Ascending aorta (tissue), 2 donors: ENCODE measurements around the gene CACNB1. TPM values are rescaled to one million over a fixed set of nuclear protein-coding genes. Genes with fewer than 3 reads are reported as not detected.

Experiments
- DNase-seq, 2 donors: peaks; one replicate each; pipeline ENCODE4 v3.0.0-alpha.2; 2019; ENCODE audit warnings: low spot score in 2 of 2
- H3K27ac ChIP-seq, 2 donors: fragments of 200-600 bp; sonication (generic); one replicate each; pipeline ENCODE4 v1.5.1; 2016 to 2017; ENCODE audit warnings: mild to moderate bottlenecking in 1 of 2
- H3K27me3 ChIP-seq: fragments of 200-600 bp; sonication (generic); one replicate; pipeline ENCODE4 v1.5.1; 2017
- H3K36me3 ChIP-seq, 2 donors: fragments of 200-600 bp; sonication (generic); one replicate each; pipeline ENCODE4 v1.5.1; 2016
- H3K4me1 ChIP-seq, 2 donors: fragments of 200-600 bp; sonication (generic); one replicate each; pipeline ENCODE4 v1.5.1; 2016 to 2017; ENCODE audit warnings: mild to moderate bottlenecking in 1 of 2
- H3K4me3 ChIP-seq, 2 donors: fragments of 200-600 bp; sonication (generic); one replicate each; pipeline ENCODE4 v1.5.1; 2016 to 2017; ENCODE audit warnings: mild to moderate bottlenecking in 1 of 2
- H3K9me3 ChIP-seq, 2 donors: fragments of 200-600 bp; sonication (generic); one replicate each; pipeline ENCODE4 v1.5.1; 2016
- intact Hi-C: fragments of 100-400 bp; cut with DNase I; formaldehyde crosslinking; loops from one replicate; pipeline ENCODE4 v1.15.1; 2023
- total RNA-seq: library from RNA; depleted of rRNA; stranded (reverse); fragments of >200 nt; gene quantifications from one replicate; pipeline ENCODE4 v1.1.0, GENCODE V29; 2016
- TF ChIP-seq, protein P1 (sequence below), 3 experiments: fragments of 200-600 bp in 2 of 3; fragments of 450-650 bp in 1 of 3; sonication (generic) in 2 of 3; IDR thresholded peaks; one replicate each; pipeline ENCODE4 v1.5.1; 2016 to 2019; ENCODE audit warnings: antibody characterized with exemption in 3 of 3, mild to moderate bottlenecking in 1 of 3, moderate library complexity in 1 of 3

CACNB1 gene
- total RNA-seq, 1 donor from 2014 or later, result 9.6 TPM

DNA sequence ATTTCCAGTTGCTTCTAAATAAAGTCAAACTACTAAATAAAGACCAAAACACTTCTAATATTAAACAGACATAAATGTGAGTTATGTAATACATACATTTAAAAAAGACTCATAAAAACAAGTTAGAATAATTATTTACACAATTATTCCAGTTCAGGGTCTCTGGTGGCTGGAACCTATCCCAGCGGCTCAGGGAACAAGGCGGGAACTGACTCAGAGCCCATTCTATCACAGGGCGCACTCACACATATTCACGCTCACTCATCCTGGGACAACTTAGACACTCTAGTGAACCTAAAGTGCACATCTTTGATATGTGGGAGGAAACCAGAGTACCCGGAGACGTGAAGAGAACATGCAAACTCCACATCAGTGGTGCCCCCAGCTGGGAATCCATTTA, 71.0 kb downstream of the CACNB1 start:
- Histone ChIP-seq H3K36me3 (no peaks in the 10 kb centered on the region), H3K9me3 (no peaks in the 10 kb centered on the region), H3K4me1 (peaks cover 0 to 2% of the 10 kb centered on the region in 2 donors), H3K27ac (no peak overlapping the region), H3K27me3 (no peaks in the 10 kb centered on the region), H3K4me3 (no peak overlapping the region)
- intact Hi-C loops, result no loop called here
- TF ChIP-seq, protein P1, sequence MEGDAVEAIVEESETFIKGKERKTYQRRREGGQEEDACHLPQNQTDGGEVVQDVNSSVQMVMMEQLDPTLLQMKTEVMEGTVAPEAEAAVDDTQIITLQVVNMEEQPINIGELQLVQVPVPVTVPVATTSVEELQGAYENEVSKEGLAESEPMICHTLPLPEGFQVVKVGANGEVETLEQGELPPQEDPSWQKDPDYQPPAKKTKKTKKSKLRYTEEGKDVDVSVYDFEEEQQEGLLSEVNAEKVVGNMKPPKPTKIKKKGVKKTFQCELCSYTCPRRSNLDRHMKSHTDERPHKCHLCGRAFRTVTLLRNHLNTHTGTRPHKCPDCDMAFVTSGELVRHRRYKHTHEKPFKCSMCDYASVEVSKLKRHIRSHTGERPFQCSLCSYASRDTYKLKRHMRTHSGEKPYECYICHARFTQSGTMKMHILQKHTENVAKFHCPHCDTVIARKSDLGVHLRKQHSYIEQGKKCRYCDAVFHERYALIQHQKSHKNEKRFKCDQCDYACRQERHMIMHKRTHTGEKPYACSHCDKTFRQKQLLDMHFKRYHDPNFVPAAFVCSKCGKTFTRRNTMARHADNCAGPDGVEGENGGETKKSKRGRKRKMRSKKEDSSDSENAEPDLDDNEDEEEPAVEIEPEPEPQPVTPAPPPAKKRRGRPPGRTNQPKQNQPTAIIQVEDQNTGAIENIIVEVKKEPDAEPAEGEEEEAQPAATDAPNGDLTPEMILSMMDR (IDR thresholded peaks at IDR 0.05), result no peak
- DNase-seq, result no peak

DNA sequence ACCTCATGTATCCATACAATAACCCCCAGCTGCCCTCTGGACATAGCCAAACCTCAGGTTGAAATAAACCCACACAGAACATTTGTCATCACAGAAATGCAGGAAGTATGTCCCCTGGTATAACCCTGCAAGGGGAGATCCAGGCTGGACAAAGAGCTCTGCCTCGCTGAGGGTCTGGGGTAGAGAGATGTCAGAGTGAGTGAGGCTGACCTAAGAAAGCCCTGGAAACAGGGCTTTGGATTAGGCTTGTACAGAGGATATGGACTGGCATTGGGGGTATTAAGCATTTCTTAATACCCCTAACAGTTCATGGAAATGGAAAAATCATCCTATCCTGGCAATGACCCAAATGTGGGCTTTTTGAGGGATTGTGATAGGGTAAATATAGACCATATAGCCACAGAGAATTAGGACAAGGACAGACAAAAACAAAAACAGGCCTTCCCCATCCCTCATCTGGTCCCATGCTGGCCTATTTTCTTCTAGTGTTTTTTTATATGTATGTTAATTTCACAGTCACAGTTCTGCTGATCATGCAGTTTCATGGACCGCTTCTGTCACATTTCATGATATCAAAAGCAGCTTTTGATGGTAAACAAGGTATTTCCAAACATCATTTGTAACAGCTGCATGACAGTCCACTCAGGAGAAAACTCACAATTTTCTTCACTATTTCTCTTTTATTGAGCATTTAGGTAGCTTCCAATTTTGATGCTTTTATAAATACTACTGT, 72.2 kb downstream of the CACNB1 start:
- DNase-seq, result no peak

DNA sequence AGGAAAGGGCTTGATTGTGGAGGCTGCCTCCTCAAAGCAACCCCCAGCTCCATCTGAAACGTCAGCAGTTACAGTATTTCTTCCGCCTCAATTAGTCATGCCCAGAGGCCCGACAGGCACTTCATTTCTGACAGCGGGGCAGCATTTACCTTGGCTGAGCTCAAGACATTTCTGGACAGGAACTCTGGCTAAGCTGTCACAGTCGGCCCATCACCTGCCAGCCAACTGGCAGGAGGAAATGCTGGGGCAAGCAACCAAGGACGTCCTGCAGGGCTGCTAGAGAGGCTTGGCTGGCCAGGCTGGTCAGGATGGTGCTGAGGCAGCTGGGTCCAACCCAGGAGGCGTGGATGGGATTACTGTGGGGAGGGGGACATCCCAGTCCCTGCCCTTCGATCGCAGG, 73.8 kb downstream of the CACNB1 start:
- no peaks in the 10 kb centered on the region for H3K27me3 ChIP-seq
- TF ChIP-seq, protein P1 (IDR thresholded peaks at IDR 0.05), result no peak
- intact Hi-C loops, result no loop called here
- no peaks in the 10 kb centered on the region for H3K9me3 ChIP-seq
- H3K27ac ChIP-seq, result no peak overlapping the region
- peaks cover 0 to 2% of the 10 kb centered on the region in 2 donors for H3K4me1 ChIP-seq
- no peaks in the 10 kb centered on the region for H3K36me3 ChIP-seq
- H3K4me3 ChIP-seq, result no peak overlapping the region
- DNase-seq, result no peak

More for the DNA sequence above, 72.2 kb downstream of the CACNB1 start:
- Histone ChIP-seq H3K4me3 (no peak overlapping the region), H3K4me1 (peaks cover 0 to 2% of the 10 kb centered on the region in 2 donors), H3K9me3 (no peaks in the 10 kb centered on the region), H3K36me3 (no peaks in the 10 kb centered on the region), H3K27me3 (no peaks in the 10 kb centered on the region), H3K27ac (no peak overlapping the region)
- TF ChIP-seq, protein P1 (IDR thresholded peaks at IDR 0.05), result no peak
- intact Hi-C loops, result no loop called here

Other genes with a start within 250 kb of the CACNB1 start
- gene FBXO47, start 230.3 kb downstream of the CACNB1 start, total RNA-seq, result not detected
- gene PLXDC1, start 46.0 kb downstream of the CACNB1 start, total RNA-seq, result 23.8 TPM
- not detected for gene ARL5C, start 31.5 kb downstream of the CACNB1 start, total RNA-seq
- gene RPL19, start 2.6 kb upstream of the CACNB1 start, total RNA-seq, result 1,889 TPM
- gene STAC2, start 28.3 kb upstream of the CACNB1 start, total RNA-seq, result 7.9 TPM
- gene FBXL20, start 204.0 kb upstream of the CACNB1 start, total RNA-seq, result 27.1 TPM